HG03175 (cell line): ENCODE results near the gene CD52.
A peak's percentile ranks its signal among the peaks of the same experiment; 100 is the strongest.

Source experiments
- ATAC-seq: cut with Tn5 transposase; IDR thresholded peaks from one replicate; pipeline ENCODE4 v1.9.1; 2021; ENCODE audit warnings: mild to moderate bottlenecking, moderate library complexity; ENCODE audit not compliant: unreplicated experiment

Gene CD52

DNA sequence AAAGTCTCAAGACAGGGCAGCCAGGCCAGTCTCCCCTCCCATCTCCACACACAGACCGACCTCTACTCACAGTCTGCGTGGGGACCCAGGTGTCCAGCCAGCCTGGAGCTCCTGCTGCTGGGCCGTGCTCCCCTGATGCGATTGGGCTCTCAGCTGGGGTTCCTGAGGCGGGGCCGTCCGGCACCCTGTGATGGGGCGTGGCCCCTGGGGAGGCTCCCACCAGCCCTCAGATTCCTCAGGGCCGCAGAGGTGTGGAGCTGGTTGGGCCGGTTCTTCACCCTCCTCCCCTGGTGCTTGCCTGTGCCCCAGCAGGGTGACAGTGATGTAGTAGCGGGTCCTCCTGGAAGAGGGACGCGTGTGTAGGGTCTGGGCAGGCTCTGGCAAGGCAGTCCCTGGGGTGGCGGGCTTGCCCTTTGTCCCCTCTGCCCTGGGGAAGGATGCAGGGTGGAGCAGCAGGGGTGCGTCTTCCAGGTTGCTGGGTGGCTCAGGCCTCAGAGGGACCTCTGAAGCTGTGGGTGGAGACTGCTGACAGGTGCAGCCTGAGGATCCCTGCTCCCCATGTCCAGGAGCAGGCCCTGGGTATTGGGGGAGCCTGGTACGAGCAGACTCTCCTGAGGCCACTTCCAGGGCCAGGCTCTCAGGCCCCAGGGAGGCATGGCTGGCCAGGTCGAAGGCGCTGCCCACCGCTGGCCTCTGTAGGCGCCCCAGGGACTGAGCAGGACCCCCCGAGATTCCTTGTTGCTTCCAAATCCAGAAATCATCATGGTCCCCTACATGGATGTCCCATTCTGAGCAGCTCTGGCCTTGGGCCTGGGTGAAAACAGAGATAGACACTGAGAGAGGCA is 36.4 kb downstream of the CD52 start, which contains the start of gene CRYBG2:
Gene CRYBG2 (minus strand): TSS at position 155 of the 845 bp plus-strand sequence. CDS start 7,473 bp downstream, outside the sequence.
- no peak for ATAC-seq

DNA sequence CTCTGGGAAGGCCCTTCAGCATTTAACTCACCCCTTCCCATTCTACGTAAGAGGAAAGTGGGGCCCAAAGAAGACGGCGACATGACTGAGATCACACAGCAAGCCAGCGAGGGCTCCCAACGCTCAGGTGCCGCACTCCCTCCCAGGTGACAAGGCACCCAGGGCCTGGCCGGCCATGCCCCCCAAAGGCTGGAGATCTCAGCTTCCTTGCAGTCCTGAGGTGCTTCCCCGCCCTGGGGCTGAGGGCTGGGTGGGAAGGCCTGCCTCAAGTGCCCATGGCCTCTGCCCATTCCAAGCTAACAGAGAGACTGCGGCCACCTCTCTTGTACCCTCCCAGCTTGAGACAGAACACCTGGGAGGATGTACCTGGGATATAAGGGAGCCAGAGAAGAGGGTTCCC is 37.2 kb downstream of the CD52 start:
- no peak for ATAC-seq

DNA sequence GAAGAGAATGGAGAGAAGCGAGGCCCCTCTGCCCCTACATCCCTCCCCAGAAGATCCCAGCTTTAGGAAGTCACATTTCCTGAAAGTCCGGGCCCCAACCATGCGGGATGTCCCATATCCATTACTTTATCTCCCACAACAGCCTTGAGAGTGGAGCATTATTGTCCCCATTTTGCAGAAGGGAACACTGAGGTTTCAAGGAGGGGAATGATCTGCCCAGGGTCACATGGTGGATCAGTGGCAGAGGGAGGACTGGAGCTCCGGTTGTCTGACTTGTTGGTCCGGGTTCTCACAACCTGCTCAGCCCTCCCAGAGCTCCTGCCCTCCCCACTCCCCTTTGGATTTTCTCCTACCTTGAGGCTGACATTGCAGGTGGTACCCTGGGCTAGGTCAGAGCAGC is 38.3 kb downstream of the CD52 start:
- no peak for ATAC-seq

DNA sequence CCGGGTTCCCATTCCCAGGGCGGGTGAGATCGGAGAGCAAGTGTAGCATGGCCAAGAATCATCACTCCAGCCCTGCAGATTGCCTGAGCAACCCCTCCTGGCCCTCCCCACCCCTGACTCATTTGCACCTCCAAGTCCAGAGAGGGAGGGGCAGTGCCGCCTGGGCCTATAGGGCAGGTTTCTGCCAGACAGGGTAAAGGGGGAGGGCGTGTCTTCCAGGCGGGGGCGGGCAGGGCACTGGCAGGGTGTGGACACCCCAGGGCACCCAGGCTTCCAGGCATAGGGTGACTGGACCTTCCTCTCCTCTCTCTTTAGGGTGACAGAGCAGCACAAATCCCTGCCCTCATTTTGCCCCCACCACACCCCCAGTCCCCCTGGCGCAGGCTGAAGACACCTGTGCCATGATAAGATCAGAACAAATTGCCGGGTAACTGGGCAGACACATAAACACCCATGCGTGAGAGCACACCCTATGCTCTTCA is 39.4 kb downstream of the CD52 start:
- no peak for ATAC-seq

DNA sequence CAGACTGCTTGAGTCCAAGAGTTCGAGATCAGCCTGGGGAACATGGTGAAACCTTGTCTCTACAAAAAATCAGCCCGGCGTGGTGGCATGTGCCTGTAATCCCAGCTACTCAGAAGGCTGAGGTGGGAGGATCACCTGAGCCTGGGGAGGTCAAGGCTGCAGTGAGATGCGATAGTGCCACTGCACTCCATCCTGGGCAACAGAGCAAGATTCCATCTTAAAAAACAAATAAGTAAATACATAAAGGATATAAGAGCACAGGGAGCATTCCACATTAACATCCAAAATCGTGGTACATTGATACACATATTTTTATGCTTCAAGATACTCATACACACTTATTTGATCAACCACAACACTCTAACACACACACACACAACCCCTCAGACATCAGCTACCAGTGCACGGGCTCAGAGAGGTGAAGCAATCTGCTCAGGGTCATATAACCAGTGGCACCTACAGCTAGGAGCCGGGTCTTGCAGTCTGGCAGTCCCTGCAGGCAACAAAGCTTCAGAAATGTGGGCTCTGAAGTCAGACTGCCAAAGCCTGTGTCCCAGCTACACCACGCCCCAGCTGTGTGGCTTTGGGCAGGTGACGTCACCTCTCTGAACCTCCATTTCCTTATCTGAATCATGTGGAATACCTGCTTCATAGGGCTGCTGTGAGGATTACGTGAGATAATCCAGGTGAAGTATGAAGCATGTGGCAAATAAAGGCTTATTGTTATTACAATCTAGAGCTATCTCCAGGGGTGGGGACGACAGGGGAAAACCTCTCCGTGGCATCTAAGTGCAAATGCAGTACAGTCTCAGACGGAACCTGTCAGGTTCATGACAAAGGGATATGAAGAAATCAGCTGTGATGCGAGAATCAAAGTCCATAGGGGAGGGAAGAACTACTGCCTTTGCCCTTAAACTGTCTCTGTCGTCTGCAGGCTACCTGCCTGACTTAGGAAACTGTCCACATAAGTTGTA is 40.9 kb downstream of the CD52 start:
- no peak for ATAC-seq

DNA sequence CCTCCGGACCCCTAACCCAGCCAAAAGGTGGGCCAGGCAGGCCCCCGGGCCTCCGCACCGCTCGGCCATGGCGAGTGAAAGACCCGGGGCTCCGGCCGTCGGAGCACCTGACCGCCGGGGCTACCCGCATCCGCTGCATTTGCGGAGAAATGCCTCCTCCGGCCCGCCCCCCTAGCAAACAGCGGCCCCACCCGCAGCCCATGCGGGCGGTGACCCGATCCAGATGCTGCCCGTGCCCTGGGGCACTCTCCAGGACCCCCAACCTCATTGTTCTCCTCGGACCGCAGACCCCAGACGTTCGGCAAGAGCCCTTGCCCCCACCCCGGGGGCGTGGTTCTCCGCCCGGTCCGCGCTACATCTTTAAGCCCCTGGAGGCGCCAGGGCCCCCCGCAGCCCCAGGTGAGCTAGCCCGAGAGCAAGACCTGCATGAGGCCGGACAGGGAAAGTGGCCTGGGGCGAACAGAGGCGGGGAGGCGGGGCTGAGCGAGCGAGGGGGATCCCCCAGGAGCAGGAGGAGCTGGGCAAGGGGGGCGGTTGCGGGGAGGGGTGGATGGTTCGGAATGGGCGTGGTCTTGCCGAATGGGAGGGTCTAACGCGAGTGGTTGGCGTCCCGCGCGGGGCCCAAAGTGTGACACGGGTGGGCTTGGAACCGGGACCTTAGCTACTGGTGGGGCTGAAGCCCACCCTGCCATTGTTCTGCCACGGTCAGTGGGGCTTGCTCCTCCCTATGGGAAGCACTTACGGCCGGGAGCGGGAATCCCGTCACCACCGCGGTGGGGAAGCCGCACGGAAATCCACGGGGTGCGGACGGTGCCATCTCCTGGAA is 42.4 kb downstream of the CD52 start:
- ATAC-seq, result no peak

DNA sequence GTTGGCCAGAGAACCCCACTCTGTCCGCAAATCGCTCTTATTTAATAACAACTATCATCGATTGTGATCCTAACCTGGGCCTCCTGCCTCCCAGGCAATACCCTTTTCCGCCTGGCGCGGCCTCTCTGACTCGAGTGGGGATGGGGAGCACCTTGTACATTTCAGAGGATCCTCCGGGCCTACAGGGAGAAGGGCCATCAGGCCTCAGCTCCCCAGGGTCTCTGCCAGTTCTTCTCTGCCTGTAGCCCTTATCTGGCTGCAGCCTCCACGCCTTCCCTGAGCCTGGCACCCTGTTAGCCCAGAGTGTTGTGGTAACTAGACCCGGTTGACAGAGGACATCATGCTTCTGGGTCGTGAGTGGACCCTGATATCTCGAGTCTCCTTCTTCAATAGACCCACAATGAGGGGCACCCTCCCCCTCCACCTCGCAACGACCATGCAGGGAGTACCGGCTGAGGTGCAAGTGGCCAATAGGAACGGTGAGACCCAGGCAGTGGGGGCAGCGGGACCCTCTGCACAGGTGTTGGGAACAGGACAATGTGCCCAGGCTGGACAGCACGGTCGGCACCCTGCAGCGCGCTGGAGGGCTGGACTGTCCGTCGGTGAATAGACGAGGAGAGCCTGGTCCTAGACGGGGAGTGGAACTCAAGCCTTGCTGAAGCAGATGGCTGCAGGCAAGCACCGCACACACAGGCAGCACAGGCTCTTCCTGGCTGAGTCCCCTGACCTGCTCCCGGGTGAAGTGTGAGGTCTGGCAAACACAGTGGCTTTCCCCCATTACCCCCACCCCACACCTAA is 43.2 kb downstream of the CD52 start:
- no peak for ATAC-seq

DNA sequence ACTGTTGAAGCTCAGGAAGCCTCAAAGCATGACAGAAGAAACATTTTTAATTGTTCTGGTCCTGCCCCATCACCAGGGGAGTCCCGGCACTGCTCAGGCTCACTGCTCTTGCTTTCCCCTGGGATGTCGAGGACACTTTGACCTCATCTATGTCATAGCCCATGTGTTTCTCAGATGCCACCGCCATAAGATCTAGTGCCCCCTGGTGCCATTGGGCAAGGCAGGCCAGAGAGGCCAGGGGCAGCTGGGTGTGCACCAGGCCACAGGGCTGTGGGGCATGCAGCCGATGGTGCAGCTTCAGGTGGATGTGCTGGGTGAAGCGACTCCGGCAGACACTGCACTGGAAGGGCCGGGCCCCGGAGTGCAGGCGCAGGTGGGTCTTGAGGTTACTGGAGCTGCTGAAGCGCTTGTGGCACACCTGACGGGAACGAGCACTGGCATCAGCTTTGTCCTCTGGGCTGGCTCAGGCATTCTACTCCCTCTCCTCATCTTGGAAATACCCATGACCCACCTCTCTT is 43.9 kb downstream of the CD52 start:
- ATAC-seq, result no peak

DNA sequence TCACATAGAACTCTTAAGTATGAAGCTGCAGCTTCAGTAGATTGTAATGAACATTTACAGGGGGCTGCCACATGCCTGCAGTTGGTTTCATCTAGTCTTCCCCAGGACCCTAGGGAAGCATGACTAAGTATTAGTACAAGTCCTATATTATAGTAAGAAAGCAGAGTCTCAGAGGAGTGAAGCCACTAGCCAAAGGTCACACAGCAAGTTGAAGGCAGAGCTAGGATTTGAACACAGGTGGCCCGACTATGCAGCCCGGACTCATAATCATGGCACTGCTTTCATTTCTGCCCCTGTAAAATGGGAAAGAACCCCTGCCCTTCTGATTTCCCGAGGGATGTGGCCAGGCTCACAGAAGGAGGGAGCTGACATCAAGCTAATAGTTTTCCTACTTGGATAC is 44.6 kb downstream of the CD52 start:
- ATAC-seq, result no peak

DNA sequence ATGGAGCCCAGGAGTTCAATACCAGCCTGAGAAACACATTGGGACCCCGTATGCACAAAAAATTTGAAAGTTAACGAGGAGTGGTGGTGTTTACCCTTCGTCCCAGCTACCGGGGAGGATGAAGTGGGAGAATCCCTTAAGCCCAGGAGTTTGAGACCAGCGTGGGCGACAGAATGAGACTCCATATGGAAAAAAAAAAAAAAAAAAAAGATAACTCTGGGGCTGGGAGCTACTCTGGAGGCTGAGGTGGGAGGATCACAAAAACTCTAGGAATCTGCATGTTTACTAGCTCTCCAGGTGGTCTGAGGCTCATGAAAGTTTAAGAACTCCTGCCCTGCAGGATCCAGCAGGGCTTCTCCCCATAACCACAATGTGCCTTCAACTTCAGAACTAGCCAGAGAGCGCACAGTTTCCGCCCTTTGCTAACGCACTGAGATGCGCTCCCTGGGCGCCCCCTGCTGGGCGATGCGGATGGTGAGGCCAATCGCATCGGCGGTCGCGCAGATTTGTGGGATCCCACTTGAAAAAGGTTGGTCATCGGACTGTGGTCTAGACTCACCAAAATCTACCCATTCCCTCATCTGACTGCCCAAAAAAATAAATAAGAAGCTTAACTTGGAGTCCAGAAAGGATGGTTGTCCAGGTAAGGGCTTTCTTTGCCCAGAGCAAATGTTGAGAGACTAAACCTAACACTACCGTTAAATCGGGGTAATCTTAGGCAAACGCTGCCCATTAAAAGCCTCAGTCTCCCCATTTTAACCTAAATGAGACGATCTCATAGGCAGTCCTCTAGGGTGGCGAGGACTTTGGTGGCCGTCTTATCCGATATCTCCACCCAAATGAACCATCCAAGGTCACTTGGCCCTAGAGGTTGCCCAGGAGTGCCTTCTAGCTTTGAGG is 46.0 kb downstream of the CD52 start:
- ATAC-seq, result peak; percentile 53

DNA sequence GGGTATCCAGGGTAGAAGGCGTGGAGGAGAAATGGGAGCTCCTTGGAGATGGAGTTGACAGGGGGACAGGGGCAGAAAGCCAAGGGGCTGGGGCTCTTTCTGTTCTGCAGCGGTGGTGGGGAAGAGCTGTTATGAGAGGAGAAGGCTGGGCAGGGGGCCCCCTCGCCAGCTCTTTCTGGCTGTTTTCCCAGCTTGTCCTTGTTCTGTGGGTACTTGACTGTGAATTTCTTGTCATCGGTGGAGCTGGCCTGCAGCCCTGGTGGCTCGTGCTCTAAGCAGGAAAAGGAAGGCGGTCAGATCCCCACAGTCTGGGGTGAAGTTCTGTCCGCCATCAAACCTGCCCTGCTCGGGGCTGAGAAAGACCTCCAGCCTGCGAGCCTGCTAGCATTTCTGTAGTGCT is 47.2 kb downstream of the CD52 start:
- ATAC-seq, result no peak

DNA sequence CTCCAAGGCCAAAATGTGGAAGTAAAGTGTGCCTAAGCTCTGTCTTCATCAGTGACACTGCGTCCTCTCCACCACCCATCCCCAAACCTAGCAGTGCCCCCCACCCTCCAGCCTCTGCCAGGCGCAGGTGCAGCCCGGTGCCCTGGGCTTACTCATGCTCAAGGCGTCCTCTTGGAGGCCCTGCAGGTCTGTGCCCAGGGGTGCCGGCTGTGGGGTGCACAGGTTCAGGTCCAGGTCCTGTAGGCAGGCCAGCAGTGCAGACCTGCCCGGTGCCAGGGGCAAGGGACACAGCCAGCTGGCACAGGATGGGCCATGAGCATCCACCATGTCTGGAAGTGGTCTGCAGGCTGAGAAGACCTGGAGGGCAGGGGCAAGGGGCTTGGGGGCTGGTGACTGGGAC is 49.7 kb downstream of the CD52 start:
- ATAC-seq, result no peak

DNA sequence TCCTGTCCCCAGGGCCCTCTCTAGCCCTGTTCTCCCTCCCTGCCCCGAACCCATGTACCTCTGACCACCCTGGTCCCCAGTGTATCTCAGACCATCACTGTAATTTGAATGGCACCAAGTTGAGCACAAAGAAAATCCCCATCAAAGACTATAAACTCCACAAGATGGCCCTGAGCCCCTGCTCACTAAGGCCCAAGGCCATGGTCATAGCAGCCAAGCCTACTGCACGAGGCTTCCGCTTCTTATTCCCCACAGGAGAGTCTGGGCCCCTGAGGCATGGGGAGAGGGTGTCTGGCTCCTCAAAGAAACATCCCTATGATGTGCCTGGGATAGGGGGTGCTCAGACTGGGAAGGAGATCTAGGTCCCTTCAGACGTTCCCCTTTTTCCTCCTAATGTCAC is 50.2 kb downstream of the CD52 start:
- no peak for ATAC-seq

DNA sequence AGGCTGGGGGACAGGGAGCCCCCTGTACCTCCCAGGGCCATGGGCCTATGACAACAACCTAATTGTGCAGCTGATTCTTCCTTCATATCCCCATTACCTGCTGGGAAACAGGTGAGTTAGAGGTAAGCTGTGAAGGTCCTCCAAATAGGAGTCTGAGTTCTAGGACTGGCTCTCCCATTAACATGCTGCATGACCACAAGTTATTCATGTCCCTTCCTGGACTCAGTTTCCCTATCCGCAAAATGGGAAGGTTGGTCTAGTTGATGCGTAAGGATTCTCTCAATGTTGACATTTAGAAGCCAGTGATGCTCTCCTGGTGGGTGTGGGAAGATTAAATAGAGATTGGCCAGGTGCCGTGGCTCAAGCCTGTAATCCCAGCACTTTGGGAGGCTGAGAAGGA is 50.7 kb downstream of the CD52 start:
- ATAC-seq, result no peak
